Esophagus squamous epithelium (tissue), 5 donors: ENCODE results near the gene EPHA2. TPM values are rescaled to one million over a fixed set of nuclear protein-coding genes. Genes with fewer than 3 reads are reported as not detected.

ENCODE experiments used
- DNase-seq: peaks from one replicate; lab custom pipeline; 2025; lab: John Stamatoyannopoulos, UW
- H3K27ac ChIP-seq, 4 donors: fragments of 200-600 bp; sonication (generic); one replicate each; pipeline ENCODE4 v1.5.1; 2016 to 2019; ENCODE audit warnings: mild to moderate bottlenecking in 1 of 4
- H3K27me3 ChIP-seq, 4 donors: fragments of 200-600 bp; sonication (generic); 1 replicate in 3 of 4; 2 replicates in 1 of 4; pipeline versions ENCODE4 v1.5.1 to v1.6.0; 2017 to 2021; ENCODE audit warnings: antibody characterized with exemption in 1 of 4
- H3K36me3 ChIP-seq, 3 donors: fragments of 200-600 bp; sonication (generic); one replicate each; pipeline ENCODE4 v1.5.1; 2016 to 2019
- H3K4me1 ChIP-seq, 3 donors: fragments of 200-600 bp; sonication (generic); one replicate each; pipeline ENCODE4 v1.5.1; 2017 to 2019
- H3K4me3 ChIP-seq, 4 donors: fragments of 200-600 bp; sonication (generic); 1 replicate in 3 of 4; 2 replicates in 1 of 4; pipeline ENCODE4 v1.5.1; 2016 to 2019; ENCODE audit warnings: mild to moderate bottlenecking in 2 of 4, moderate library complexity in 1 of 4
- H3K9me3 ChIP-seq, 3 donors: fragments of 200-600 bp; sonication (generic); one replicate each; pipeline ENCODE4 v1.5.1; 2016 to 2019
- POLR2A ChIP-seq, 4 donors: fragments of 450-650 bp; IDR thresholded peaks; one replicate each; pipeline ENCODE4 v1.6.1; 2017; ENCODE audit warnings: antibody characterized with exemption in 4 of 4, mild to moderate bottlenecking in 4 of 4, moderate library complexity in 3 of 4
- WGBS, 2 donors: methylation state at CpG; one replicate each; pipeline ENCODE4 v1.1.5; 2018; 5-methylcytosine and 5-hydroxymethylcytosine counted together
- intact Hi-C: fragments of 100-400 bp; cut with DNase I; formaldehyde crosslinking; loops from one replicate; pipeline ENCODE4 v1.15.0; 2022
- total RNA-seq, 4 donors: library from RNA; depleted of rRNA; stranded (reverse); fragments of >200 nt; gene quantifications; one replicate each; pipeline ENCODE4 v1.1.0, GENCODE V29; 2016
- TF ChIP-seq, protein P1 (sequence below), 6 experiments: fragments of 450-650 bp in 4 of 6; fragments of 200-600 bp in 2 of 6; sonication (generic) in 2 of 6; IDR thresholded peaks; one replicate each; pipeline ENCODE4 v1.5.1; 2016 to 2019; ENCODE audit warnings: antibody characterized with exemption in 6 of 6, mild to moderate bottlenecking in 4 of 6, moderate library complexity in 4 of 6
- donor health status: DM: yes; HTN: yes; CAD: no.

EPHA2 gene
- total RNA-seq, 4 donors from 2014 or later: 87.5 to 225 (median 137) TPM

DNA sequence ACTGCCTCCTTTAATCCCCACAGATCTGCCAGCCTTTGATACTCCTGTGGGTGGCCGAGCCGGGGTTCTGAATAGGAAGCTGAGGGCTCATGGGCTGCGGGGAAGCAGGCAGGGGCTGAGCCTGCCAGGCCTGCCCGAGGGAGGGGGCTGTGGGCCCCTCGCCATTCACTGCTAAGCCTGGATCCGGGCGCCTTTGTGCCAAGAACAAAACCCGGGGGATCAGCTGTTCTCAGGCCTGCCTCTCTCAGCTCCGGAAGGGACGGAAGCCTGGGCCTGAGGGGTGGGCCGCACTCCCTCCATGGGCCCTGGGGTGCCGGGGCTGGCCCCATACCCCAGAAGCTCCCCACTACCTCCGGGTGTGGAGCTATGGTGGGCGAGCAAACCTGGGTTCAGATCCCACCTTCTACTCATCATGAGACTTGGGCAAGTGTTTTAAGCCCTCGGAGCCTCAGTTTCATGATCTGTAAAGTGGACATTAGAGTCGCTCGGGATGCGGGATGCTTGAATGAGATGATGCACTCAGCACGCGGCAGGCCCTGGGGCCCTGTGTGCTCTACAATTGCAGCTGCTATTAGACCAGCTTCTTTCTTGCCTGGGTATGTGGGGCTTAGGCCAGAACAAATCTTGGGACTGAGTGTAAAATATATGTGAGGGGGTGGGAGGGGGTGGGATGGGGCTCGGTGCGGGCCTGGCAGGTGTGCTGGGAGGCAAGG lies 19.2 kb upstream of the EPHA2 start:
- Histone ChIP-seq H3K9me3 (no peaks in the 10 kb centered on the region), H3K4me1 (peaks cover 56 to 92% (median 56%) of the 10 kb centered on the region in 3 donors), H3K27me3 (no peaks in the 10 kb centered on the region), H3K27ac (peak overlapping the region; percentile 88 to 93 (median 92)), H3K4me3 (no peak overlapping the region), H3K36me3 (no peaks in the 10 kb centered on the region)
- intact Hi-C loops: no loop called here
- no peak for DNase-seq
- TF ChIP-seq, protein P1, sequence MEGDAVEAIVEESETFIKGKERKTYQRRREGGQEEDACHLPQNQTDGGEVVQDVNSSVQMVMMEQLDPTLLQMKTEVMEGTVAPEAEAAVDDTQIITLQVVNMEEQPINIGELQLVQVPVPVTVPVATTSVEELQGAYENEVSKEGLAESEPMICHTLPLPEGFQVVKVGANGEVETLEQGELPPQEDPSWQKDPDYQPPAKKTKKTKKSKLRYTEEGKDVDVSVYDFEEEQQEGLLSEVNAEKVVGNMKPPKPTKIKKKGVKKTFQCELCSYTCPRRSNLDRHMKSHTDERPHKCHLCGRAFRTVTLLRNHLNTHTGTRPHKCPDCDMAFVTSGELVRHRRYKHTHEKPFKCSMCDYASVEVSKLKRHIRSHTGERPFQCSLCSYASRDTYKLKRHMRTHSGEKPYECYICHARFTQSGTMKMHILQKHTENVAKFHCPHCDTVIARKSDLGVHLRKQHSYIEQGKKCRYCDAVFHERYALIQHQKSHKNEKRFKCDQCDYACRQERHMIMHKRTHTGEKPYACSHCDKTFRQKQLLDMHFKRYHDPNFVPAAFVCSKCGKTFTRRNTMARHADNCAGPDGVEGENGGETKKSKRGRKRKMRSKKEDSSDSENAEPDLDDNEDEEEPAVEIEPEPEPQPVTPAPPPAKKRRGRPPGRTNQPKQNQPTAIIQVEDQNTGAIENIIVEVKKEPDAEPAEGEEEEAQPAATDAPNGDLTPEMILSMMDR (IDR thresholded peaks at IDR 0.05): no peak
- TF ChIP-seq POLR2A (IDR thresholded peaks at IDR 0.05): no peak
- no CpG with 5 or more reads among the region's 22 CpGs for WGBS, 2 donors

DNA sequence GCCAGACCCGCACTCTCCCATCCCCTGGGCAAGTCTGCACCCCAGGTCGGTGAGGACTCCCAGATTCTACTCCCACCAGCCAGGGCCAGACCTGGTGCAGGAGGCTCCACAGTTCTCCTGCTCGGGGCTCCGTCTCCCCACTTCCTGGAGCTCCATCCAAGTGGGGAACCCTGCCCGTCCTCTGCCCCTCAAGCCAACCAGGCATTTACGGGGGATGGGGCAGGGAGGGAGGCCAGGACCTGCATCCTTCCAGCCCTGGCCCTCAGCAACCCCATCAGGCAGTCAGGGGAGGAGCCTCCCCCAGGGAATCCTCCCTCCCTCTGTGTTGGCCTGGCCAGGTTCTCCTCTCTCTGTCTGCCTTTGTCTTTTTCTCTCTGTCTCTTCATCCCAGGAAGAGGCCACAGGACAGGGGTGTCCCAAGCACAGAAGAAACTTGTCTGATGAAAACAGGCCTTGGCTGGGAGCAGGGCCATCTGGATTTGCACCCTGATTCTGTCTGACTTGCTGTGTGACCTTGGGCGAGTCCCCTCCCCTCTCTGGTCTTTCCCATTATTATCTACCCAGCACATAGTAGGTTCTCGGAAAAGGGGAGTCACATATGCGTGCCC lies 18.5 kb upstream of the EPHA2 start:
- H3K36me3 ChIP-seq: no peaks in the 10 kb centered on the region
- no peak for TF ChIP-seq POLR2A (IDR thresholded peaks at IDR 0.05)
- TF ChIP-seq, protein P1 (IDR thresholded peaks at IDR 0.05): no peak
- DNase-seq: no peak
- peaks cover 56 to 88% (median 56%) of the 10 kb centered on the region in 3 donors for H3K4me1 ChIP-seq
- no peaks in the 10 kb centered on the region for H3K9me3 ChIP-seq
- intact Hi-C loops: no loop called here
- peak overlapping the region; percentile 88 to 93 (median 92) for H3K27ac ChIP-seq
- H3K4me3 ChIP-seq: no peak overlapping the region
- H3K27me3 ChIP-seq: no peaks in the 10 kb centered on the region
- 65 to 72% methylated on average over 3 to 7 of the region's 9 CpGs for WGBS, 2 donors

DNA sequence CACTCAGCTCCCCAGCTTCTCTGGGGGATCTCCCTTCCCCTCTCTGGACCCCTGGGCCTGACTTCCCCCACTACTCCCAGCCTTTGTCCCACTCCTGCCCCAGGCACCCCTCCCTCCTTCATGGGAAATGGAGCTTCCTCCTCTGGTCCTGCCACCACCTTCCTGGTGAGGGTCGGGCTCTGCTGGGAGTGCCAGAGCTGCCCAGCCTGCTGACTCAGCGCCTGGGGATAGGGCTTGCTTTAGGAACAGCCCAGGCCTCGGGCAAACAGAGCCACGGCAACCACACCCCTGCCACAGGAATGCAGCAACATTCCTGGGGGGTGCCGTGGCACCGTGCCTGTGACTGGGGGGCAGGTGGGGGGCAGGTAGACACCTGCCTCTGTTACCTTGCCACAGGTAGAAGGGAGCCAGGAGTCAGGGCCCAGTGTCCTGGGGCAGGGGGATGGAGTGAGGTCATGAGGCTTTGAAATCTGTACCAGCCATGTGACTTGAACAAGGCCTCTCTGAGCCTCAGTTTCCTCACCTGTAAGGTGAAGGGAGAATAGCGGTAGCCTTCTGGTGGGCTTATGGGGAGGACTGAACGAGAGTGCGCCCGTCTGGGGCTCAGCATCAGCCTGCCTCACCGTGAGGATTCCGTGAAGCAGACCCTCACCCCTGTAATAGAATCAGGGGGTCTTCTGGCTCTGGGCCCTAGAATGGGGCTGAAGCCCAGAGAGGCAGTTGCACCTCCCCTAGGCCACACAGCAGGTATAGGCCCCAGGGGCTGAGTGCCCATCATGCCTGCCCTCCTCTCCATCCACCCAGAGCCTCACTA lies 17.8 kb upstream of the EPHA2 start:
- H3K4me1 ChIP-seq: peaks cover 51 to 88% (median 54%) of the 10 kb centered on the region in 3 donors
- no peaks in the 10 kb centered on the region for H3K36me3 ChIP-seq
- H3K9me3 ChIP-seq: no peaks in the 10 kb centered on the region
- H3K27ac ChIP-seq: peak overlapping the region; percentile 88 to 93 (median 92)
- peak in 1 of 4 donors; percentile 48 for TF ChIP-seq POLR2A (IDR thresholded peaks at IDR 0.05)
- TF ChIP-seq, protein P1 (IDR thresholded peaks at IDR 0.05): no peak
- no peaks in the 10 kb centered on the region for H3K27me3 ChIP-seq
- 42 to 50% methylated on average over 2 to 7 of the region's 12 CpGs for WGBS, 2 donors
- intact Hi-C loops: no loop called here
- DNase-seq: no peak
- peak overlapping the region in 1 of 4 donors; percentile 6 for H3K4me3 ChIP-seq

DNA sequence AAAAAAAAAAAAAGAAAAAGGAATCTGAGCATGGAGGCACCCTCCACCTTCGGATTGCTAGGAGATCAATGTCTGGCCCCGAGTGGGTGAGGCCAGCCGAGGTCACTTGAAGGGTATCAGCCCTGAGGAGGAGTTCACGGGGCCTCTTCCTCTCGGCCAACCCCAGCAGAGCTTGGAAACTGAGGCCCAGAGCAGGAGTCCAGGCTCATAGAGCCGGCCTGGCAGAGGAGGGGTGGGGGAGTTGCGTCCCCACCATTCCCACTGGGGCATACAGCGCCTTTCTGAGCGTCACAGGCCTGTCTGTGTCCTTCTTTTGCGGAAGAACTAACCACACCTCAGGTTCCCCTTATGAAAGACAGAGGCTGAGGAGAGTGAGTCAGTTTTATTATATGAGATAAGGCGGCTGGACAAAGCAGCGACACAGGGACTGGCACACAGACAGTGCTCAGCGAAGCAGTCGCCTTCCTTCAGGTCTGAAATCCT lies 17.1 kb upstream of the EPHA2 start:
- Histone ChIP-seq H3K36me3 (no peaks in the 10 kb centered on the region), H3K27ac (peak overlapping the region; percentile 88 to 93 (median 92)), H3K4me1 (peaks cover 47 to 88% (median 53%) of the 10 kb centered on the region in 3 donors), H3K4me3 (peak overlapping the region in 1 of 4 donors; percentile 6), H3K9me3 (no peaks in the 10 kb centered on the region), H3K27me3 (no peaks in the 10 kb centered on the region)
- intact Hi-C loops: no loop called here
- WGBS, 2 donors: 47 to 58% methylated on average over 10 to 14 of the region's 14 CpGs
- TF ChIP-seq, protein P1 (IDR thresholded peaks at IDR 0.05): no peak
- TF ChIP-seq POLR2A (IDR thresholded peaks at IDR 0.05): no peak
- no peak for DNase-seq
